ENCODE results near the gene SNRPD2. TPM values are rescaled to one million over a fixed set of nuclear protein-coding genes. Genes with fewer than 3 reads are reported as not detected.
A peak's percentile ranks its signal among the peaks of the same experiment; 100 is the strongest.

SNRPD2 gene
- total and polyA plus RNA-seq, 12 donors, result 179 to 473 (median 323) TPM

DNA sequence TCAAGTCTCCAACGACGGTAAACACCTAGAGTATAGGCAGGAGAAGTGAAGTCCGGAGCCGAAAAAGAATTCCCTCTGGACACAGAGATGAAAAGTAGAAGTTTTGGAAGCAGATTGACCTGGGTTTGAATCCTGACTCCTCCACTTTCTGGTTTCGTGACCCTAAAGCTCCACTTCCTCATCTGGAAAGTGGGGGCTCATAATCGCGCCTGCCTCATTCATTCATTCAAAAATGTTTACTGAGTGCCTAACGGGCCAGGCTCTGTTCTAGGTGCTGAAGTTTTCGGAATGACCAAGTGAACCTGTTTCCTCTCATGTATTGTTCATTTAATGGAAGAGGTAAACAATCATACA is 45.4 kb downstream of the SNRPD2 start:
- DNase-seq, result no peak
- 13 to 20% (median 17%) methylated on average over 9 of the region's 9 CpGs for WGBS, 4 donors
- H3K4me3 ChIP-seq, result peak overlapping the region in 1 of 4 donors; percentile 48
- no peak overlapping the region for H3K27ac ChIP-seq
- H3K9me3 ChIP-seq (replicated peaks in 1 of 3), result no peaks in the 10 kb centered on the region
- TF ChIP-seq, protein P1, sequence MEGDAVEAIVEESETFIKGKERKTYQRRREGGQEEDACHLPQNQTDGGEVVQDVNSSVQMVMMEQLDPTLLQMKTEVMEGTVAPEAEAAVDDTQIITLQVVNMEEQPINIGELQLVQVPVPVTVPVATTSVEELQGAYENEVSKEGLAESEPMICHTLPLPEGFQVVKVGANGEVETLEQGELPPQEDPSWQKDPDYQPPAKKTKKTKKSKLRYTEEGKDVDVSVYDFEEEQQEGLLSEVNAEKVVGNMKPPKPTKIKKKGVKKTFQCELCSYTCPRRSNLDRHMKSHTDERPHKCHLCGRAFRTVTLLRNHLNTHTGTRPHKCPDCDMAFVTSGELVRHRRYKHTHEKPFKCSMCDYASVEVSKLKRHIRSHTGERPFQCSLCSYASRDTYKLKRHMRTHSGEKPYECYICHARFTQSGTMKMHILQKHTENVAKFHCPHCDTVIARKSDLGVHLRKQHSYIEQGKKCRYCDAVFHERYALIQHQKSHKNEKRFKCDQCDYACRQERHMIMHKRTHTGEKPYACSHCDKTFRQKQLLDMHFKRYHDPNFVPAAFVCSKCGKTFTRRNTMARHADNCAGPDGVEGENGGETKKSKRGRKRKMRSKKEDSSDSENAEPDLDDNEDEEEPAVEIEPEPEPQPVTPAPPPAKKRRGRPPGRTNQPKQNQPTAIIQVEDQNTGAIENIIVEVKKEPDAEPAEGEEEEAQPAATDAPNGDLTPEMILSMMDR (IDR thresholded peaks at IDR 0.05), result no peak
- no peak for TF ChIP-seq POLR2A (IDR thresholded peaks at IDR 0.05)
- H3K27me3 ChIP-seq, result no peaks in the 10 kb centered on the region
- H3K4me1 ChIP-seq (replicated peaks in 1 of 2), result peaks cover 17 to 19% of the 10 kb centered on the region in 2 donors
- H3K36me3 ChIP-seq (replicated peaks in 1 of 2), result no peaks in the 10 kb centered on the region
- intact Hi-C loops (cut with DNase I), result loop anchor here in 1 of 2 donors (10.0 kb wide), 1 partner anchor 122 kb away; no protein-coding TSS in a partner anchor

DNA sequence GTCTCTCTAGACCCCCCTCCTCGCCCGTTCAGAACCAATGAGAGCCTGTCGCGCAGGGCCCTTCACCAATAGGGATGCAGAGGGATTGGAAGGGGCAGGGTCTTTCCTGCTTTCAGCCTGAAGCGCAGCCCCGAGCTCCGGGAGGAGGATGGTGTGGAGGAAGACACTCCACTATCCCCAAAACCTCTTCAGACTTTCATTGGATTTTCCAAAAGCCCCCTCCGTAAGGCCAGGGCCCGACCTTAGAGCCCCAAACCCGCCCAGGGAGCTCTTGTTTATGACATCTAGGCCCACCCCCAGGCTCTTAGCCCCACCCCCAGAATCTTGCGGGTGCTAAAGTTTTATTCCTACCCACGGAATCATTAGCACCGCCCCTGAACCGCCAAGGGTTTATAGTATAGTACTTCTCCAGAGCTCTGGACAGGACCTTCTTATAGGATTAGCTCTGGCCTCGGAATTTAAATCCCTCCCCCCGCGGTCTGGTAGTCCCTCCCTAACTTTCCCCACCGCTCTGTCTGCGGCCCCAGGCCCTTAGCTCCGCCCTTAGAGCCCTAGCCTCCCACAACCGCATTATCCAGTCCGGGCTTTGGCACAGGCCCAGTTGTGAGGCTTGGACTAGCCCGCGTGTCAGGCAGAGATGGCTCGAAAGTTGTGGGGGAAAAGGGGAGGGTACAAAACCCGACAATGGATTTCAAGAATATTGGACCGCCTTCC is 46.0 kb downstream of the SNRPD2 start:
- 1 to 4% (median 1%) methylated on average over 23 to 27 of the region's 27 CpGs for WGBS, 4 donors
- Histone ChIP-seq H3K4me3 (peak overlapping the region in 2 of 4 donors; percentile 13 to 48), H3K36me3 (replicated peaks in 1 of 2) (no peaks in the 10 kb centered on the region), H3K9me3 (replicated peaks in 1 of 3) (no peaks in the 10 kb centered on the region), H3K27me3 (no peaks in the 10 kb centered on the region), H3K4me1 (replicated peaks in 1 of 2) (peaks cover 22 to 23% of the 10 kb centered on the region in 2 donors), H3K27ac (peak overlapping the region in 1 of 5 donors; percentile 30)
- intact Hi-C loops (cut with DNase I), result loop anchor here in 1 of 2 donors (10.0 kb wide), 1 partner anchor 121 kb away; no protein-coding TSS in a partner anchor
- TF ChIP-seq, protein P1 (IDR thresholded peaks at IDR 0.05), result no peak
- no peak for TF ChIP-seq POLR2A (IDR thresholded peaks at IDR 0.05)
- DNase-seq, result peak; percentile 66 to 92 (median 71)

DNA sequence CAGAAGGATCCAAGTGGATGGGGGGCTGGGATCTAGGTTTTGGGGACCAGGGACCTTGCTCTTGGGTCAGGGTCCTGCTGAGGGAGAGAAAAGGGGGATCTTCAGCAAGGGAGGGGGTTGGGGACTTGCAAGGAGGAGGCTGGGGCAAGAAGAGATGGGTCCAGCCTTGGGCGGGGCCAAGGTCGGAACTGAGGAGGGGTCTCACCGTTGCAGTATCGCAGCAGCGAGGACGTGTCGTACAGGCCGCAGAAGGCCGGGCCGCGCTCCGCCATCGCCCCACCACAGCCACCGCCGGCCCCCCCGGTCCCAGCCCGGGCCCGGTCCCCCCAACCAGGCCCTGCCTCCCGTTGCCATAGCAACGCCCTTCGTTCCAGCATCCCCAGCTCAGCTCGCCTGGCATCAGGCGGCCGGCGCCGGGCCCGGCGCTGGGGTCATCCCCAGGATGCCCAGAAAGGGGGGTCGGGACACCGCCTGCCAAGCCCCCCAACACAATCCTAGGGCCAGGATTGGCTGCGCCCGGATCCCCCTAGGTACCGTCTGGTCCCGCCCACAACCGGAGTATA is 46.6 kb downstream of the SNRPD2 start:
- DNase-seq, result no peak
- H3K4me1 ChIP-seq (replicated peaks in 1 of 2), result peaks cover 23 to 25% of the 10 kb centered on the region in 2 donors
- 9 to 29% (median 16%) methylated on average over 7 to 35 of the region's 35 CpGs for whole genome bisulfite sequencing, 4 donors
- no peak for TF ChIP-seq POLR2A (IDR thresholded peaks at IDR 0.05)
- TF ChIP-seq, protein P1 (IDR thresholded peaks at IDR 0.05), result no peak
- H3K9me3 ChIP-seq (replicated peaks in 1 of 3), result no peaks in the 10 kb centered on the region
- peak overlapping the region in 2 of 4 donors; percentile 13 to 48 for H3K4me3 ChIP-seq
- H3K36me3 ChIP-seq (replicated peaks in 1 of 2), result no peaks in the 10 kb centered on the region
- intact Hi-C loops (cut with DNase I), result loop anchor here in 1 of 2 donors (10.0 kb wide), 1 partner anchor 120 kb away; no protein-coding TSS in a partner anchor
- peak overlapping the region in 1 of 5 donors; percentile 52 for H3K27ac ChIP-seq
- no peaks in the 10 kb centered on the region for H3K27me3 ChIP-seq

DNA sequence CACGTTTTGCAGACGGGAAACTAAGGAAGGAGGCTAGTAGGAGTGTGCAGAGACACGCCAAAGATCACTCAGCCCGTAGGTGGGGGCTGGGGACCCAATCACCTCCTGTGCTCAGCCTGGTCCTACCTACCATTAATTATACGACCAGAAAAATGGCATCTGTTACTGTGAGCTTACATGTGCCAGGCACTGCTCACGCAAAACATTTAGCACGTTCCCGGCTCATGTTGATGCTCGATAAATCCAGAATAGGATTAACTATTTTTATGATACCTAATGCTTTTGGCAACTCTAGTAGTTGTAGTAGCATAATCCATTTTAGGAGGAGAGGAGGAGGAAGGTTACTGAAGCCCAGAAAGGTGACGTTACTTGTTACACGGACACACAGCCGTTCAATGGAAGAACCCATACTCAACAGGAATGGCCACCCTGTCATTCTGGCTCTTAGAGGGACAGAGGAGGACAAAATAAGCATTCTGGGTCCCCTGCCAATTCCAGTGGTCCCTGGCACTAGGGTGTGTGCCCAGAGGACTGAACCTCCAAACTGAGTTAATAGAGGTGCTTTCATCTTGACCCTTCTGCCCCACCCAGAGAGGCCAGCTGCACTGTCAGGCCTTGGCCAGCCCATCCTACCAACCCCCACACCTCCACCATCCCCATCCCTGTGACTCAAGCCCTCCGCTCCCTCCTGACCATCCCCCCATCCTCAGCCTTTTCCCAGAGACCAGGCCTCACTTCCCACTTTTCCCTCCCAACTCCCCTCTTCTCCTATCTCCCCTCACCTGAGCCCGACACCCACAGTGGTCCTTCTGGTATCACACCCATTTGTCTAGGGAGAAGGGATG is 47.6 kb downstream of the SNRPD2 start:
- DNase-seq, result no peak
- TF ChIP-seq, protein P1 (IDR thresholded peaks at IDR 0.05), result no peak
- no peak for TF ChIP-seq POLR2A (IDR thresholded peaks at IDR 0.05)
- Histone ChIP-seq H3K4me3 (no peak overlapping the region), H3K4me1 (replicated peaks in 1 of 2) (peaks cover 23 to 32% of the 10 kb centered on the region in 2 donors), H3K9me3 (replicated peaks in 1 of 3) (no peaks in the 10 kb centered on the region), H3K27me3 (no peaks in the 10 kb centered on the region), H3K27ac (peak overlapping the region in 1 of 5 donors; percentile 52), H3K36me3 (replicated peaks in 1 of 2) (no peaks in the 10 kb centered on the region)
- 52 to 56% (median 54%) methylated on average over 12 to 14 of the region's 14 CpGs for WGBS, 4 donors
- intact Hi-C loops (cut with DNase I), result loop anchor here (2.0 to 10.0 kb wide), 4 partner anchors 37 to 121 kb away; partner anchors contain the start of gene GPR4 (in 1 of the 2)
